GM10847 (cell line): ENCODE measurements around the gene MINDY2.

Experiments used
- POLR2A ChIP-seq: IDR thresholded peaks from 2 replicates; pipeline ENCODE4 v1.6.1; 2011; ENCODE audit not compliant: insufficient read length; ENCODE audit errors: extremely low read depth

MINDY2 gene

GRCh38 chr15:58770857-58771620, at the start of gene MINDY2:
Gene MINDY2 (plus strand): TSS chr15:58771302. CDS start chr15:58771396, 94 bp downstream.
- TF ChIP-seq POLR2A, result peak; percentile 87

GRCh38 chr15:58724466-58724865, 46.6 kb upstream of the MINDY2 start:
- TF ChIP-seq POLR2A, result no peak

- TF ChIP-seq POLR2A, result no peak
Observed at GRCh38 chr15:58726867-58727266, 44.2 kb upstream of the MINDY2 start.

GRCh38 chr15:58731756-58732535, 39.2 kb upstream of the MINDY2 start:
- no peak for TF ChIP-seq POLR2A

- no peak for TF ChIP-seq POLR2A
Observed at GRCh38 chr15:58732625-58733363, 38.3 kb upstream of the MINDY2 start.

DNA sequence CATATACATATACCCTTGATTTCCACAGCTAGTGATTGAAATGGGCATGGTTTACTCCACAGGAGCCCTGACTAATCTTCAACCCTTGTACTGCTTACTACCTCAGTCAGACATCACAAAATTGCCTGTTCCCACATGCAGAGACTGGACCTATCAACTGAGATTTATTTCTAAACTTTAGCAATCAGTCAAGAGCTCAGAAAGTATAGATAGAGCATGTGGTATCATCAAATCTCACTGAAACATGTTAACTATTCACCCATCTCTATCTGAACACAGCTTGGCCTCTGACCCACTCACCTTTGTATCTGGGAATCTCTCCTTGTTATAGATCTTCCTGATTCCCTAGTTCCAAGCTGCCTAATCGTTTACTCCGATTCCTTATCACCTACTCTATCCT, 36.2 kb upstream of the MINDY2 start:
- TF ChIP-seq POLR2A, result no peak

GRCh38 chr15:58736018-58736643, 35.0 kb upstream of the MINDY2 start:
- TF ChIP-seq POLR2A, result no peak

- no peak for TF ChIP-seq POLR2A
Observed at GRCh38 chr15:58737298-58737697, 33.8 kb upstream of the MINDY2 start.

- TF ChIP-seq POLR2A, result no peak
Observed at GRCh38 chr15:58738046-58738707, 32.9 kb upstream of the MINDY2 start.

DNA sequence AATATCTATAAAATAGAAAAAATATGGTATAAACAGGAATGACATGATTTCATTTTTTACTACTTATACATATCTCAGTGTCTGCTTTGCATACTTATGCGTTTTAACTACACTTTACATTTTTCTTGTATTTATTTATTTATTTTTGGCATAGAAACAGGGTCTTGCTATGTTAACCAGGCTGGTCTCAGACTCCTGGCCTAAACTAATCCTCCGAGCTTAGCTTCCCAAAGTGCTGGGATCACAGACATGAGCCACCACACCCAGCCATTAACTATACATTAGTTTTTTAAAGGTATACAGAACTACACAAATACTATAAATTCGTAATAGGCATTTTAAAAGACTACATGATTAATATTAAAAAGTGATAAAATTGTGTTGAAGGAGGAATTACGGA, 30.7 kb upstream of the MINDY2 start:
- no peak for TF ChIP-seq POLR2A

DNA sequence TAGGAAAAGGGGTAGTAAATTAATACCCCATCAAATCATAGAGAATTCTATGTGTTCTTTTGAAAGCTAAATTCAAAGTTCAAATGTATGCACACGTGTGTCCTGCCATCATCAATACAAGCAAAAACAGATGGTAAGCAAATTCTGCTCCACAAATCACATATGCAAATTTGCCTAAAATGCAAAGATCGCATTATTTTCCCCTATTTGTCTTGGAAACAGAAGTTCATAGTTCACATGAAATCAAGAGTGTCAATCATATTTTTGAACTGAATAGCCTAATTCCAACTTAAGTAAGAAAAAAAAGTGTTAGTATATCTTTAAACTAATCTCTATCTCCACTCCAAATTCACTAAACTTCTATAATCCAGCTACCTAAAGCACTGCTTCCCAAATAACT, 30.1 kb upstream of the MINDY2 start:
- no peak for TF ChIP-seq POLR2A

- no peak for TF ChIP-seq POLR2A
Observed at GRCh38 chr15:58742022-58742813, 28.9 kb upstream of the MINDY2 start.

DNA sequence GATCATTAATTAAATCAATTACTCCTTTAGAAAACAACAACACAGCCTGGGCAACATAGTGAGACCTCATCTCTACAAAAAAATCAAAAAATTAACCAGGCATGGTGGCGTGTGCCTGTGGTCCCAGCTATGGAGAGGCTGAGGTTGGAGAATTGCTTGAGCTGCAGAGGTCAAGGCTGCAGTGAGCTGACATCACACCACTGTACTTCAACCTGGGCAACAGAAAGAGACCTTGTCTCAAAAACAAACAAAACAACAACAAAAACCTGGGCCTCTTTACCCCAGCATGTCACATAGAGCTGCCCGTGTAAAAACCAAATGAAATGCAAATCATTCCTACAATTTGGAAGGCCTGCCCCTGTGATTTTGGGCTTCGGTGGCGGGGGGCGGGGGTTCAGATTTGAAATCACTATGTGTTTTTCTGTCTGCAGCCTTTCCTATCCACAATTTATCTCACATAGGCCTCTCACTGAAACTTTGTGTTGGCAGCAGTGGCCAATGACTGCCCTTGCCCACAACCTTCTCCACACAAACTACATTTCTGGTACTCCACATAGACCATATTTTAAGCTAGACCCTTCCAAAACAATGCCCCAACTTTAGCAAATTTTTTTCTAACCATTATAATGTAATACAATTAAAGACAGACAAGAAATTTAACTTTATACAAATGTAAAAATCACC, 28.1 kb upstream of the MINDY2 start:
- no peak for TF ChIP-seq POLR2A
